ENCODE data around the gene SURF1. TPM values are rescaled to one million over a fixed set of nuclear protein-coding genes. Genes with fewer than 3 reads are reported as not detected.
A peak's percentile ranks its signal among the peaks of the same experiment; 100 is the strongest.

The SURF1 gene
- total RNA-seq, 1 experiment from 2014 or later = 57.7 TPM

DNA sequence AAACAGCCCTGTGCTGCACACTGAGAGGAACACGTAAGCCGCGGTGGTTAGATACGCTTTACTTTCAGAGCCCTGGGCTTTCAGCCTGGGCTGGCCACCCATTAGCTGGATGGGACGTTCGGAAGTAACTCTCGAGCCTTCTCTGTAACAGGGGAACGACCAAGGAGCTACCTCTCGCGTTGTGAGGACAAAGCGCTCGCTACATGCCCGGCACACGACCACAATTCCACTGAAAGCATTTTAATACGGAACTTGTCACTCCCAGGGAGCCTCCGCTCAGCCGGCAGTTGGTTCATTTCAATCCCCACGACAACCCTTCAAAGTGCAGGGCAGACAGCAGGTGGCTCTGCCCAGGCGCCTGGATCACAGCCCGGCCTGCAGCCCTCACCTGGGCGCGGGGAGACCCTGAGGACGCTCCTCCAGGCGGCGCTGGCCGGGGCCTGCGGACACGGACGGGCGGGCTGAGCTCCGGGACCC is 368 bp downstream of the SURF1 start:
- peaks cover 26% of the 10 kb centered on the region for H3K79me2 ChIP-seq (ENCODE audit: low read depth)
- TF ChIP-seq, protein P1, sequence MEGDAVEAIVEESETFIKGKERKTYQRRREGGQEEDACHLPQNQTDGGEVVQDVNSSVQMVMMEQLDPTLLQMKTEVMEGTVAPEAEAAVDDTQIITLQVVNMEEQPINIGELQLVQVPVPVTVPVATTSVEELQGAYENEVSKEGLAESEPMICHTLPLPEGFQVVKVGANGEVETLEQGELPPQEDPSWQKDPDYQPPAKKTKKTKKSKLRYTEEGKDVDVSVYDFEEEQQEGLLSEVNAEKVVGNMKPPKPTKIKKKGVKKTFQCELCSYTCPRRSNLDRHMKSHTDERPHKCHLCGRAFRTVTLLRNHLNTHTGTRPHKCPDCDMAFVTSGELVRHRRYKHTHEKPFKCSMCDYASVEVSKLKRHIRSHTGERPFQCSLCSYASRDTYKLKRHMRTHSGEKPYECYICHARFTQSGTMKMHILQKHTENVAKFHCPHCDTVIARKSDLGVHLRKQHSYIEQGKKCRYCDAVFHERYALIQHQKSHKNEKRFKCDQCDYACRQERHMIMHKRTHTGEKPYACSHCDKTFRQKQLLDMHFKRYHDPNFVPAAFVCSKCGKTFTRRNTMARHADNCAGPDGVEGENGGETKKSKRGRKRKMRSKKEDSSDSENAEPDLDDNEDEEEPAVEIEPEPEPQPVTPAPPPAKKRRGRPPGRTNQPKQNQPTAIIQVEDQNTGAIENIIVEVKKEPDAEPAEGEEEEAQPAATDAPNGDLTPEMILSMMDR (conservative IDR thresholded peaks at IDR 0.05) = no peak
- no peak for TF ChIP-seq EZH2 (IDR thresholded peaks at IDR 0.05; ENCODE audit: low read depth)
- H3K27ac ChIP-seq = 0 out of 2 replicates have a peak overlapping the region, but pooled peaks have one; percentile 16
- CTCF ChIA-PET = interaction anchor here (1.2 kb wide), 1 partner anchor 129 kb away, joined by 3 read pairs; no protein-coding TSS in a partner anchor
- POLR2A ChIA-PET (ENCODE audit: unreplicated experiment) = interaction anchor here (0.5 to 0.9 kb wide), 4 partner anchors 21 to 691 kb away, joined by 3 to 7 read pairs (median 5); no protein-coding TSS in a partner anchor
- no peaks in the 10 kb centered on the region for H3K27me3 ChIP-seq (ENCODE audit: insufficient read depth, low read depth)
- H4K20me1 ChIP-seq (ENCODE audit: insufficient read depth) = peaks cover 31% of the 10 kb centered on the region
- peaks cover 16% of the 10 kb centered on the region for H3K4me1 ChIP-seq (replicated peaks; ENCODE audit: insufficient read depth)
- peak overlapping the region; percentile 88 for H3K4me3 ChIP-seq
- H2AFZ ChIP-seq = no peak overlapping the region
- no peaks in the 10 kb centered on the region for H3K9me2 ChIP-seq (ENCODE audit: insufficient read depth)
- no peak for DNase-seq
- no peaks in the 10 kb centered on the region for H3K9me3 ChIP-seq (ENCODE audit: insufficient read depth, low read depth)
- peak overlapping the region; percentile 91 for H3K4me2 ChIP-seq
- H3F3A ChIP-seq (ENCODE audit: insufficient read depth, low read depth) = peaks cover 50% of the 10 kb centered on the region
- H3K36me3 ChIP-seq (ENCODE audit: low read depth) = peaks cover 15% of the 10 kb centered on the region
- BruUV-seq (replicated peaks) = no TSS peak
- intact Hi-C loops (cut with micrococcal nuclease; ENCODE audit: unreplicated experiment) = loop anchor here (2.0 to 5.0 kb wide), 3 partner anchors 19 to 131 kb away; no protein-coding TSS in a partner anchor

DNA sequence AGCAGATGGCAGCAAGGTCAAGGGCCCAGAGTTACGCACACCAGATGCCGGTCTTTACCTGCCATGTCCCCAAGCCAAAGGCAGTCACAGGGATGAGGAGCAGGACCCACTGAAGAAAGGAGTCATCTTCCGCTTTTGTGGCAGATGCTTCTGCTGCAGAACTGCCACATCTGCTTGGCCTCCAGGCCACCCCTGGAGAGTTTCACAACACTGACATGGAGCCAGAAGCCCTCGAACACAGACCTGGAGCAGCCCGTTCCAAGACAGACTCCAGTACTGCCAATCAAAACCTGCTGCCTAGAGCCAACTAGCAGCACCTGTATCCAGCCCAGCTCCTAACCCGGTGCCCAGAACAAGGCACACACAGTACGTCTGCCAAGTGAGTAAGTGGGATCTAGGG is 1.5 kb downstream of the SURF1 start:
- Histone ChIP-seq H3K27ac (no peak overlapping the region), H2AFZ (no peak overlapping the region), H3K79me2 (ENCODE audit: low read depth) (peaks cover 37% of the 10 kb centered on the region), H3K36me3 (ENCODE audit: low read depth) (peaks cover 27% of the 10 kb centered on the region), H3K4me2 (peak overlapping the region; percentile 91), H3K9me3 (ENCODE audit: insufficient read depth, low read depth) (no peaks in the 10 kb centered on the region), H3K4me1 (replicated peaks; ENCODE audit: insufficient read depth) (peaks cover 21% of the 10 kb centered on the region), H3K9me2 (ENCODE audit: insufficient read depth) (no peaks in the 10 kb centered on the region), H4K20me1 (ENCODE audit: insufficient read depth) (peaks cover 34% of the 10 kb centered on the region), H3K27me3 (ENCODE audit: insufficient read depth, low read depth) (no peaks in the 10 kb centered on the region), H3K4me3 (peak overlapping the region; percentile 88; the same call in 1 of the 2 replicates), H3F3A (ENCODE audit: insufficient read depth, low read depth) (peaks cover 53% of the 10 kb centered on the region)
- intact Hi-C loops (cut with micrococcal nuclease; ENCODE audit: unreplicated experiment) = loop anchor here (5.0 kb wide), 1 partner anchor 133 kb away; no protein-coding TSS in a partner anchor
- BruUV-seq (replicated peaks) = no TSS peak
- ChIA-PET CTCF (no interaction called here), POLR2A (ENCODE audit: unreplicated experiment) (interaction anchor here (0.6 kb wide), 2 partner anchors 13 to 19 kb away, joined by 3 to 6 read pairs; no protein-coding TSS in a partner anchor)
- no peak for DNase-seq
- TF ChIP-seq EZH2 (IDR thresholded peaks at IDR 0.05; ENCODE audit: low read depth) = no peak
- TF ChIP-seq, protein P1 (conservative IDR thresholded peaks at IDR 0.05) = no peak

- H3K9me3 ChIP-seq (ENCODE audit: insufficient read depth, low read depth) = no peaks in the 10 kb centered on the region
- 0 out of 2 replicates have a peak overlapping the region, but pooled peaks have one; percentile 1 for H3K27ac ChIP-seq
- no peak for DNase-seq
- H4K20me1 ChIP-seq (ENCODE audit: insufficient read depth) = peaks cover 43% of the 10 kb centered on the region
- H3K4me2 ChIP-seq = no peak overlapping the region
- no peaks in the 10 kb centered on the region for H3K27me3 ChIP-seq (ENCODE audit: insufficient read depth, low read depth)
- H3K36me3 ChIP-seq (ENCODE audit: low read depth) = peaks cover 39% of the 10 kb centered on the region
- peaks cover 27% of the 10 kb centered on the region for H3K4me1 ChIP-seq (replicated peaks; ENCODE audit: insufficient read depth)
- BruUV-seq (replicated peaks) = no TSS peak
- no peaks in the 10 kb centered on the region for H3K9me2 ChIP-seq (ENCODE audit: insufficient read depth)
- H2AFZ ChIP-seq = no peak overlapping the region
- no peak overlapping the region for H3K4me3 ChIP-seq
- CTCF ChIA-PET = no interaction called here
- intact Hi-C loops (cut with micrococcal nuclease; ENCODE audit: unreplicated experiment) = no loop called here
- H3F3A ChIP-seq (ENCODE audit: insufficient read depth, low read depth) = peaks cover 65% of the 10 kb centered on the region
- peaks cover 50% of the 10 kb centered on the region for H3K79me2 ChIP-seq (ENCODE audit: low read depth)
- POLR2A ChIA-PET (ENCODE audit: unreplicated experiment) = interaction anchor here (0.6 kb wide), 1 partner anchor 86 kb away, joined by 5 read pairs; no protein-coding TSS in a partner anchor
- TF ChIP-seq EZH2 (IDR thresholded peaks at IDR 0.05; ENCODE audit: low read depth) = no peak
- TF ChIP-seq, protein P1 (conservative IDR thresholded peaks at IDR 0.05) = no peak
These were observed 2.7 kb downstream of the SURF1 start for GRCh38 chr9:133353548-133353947.

Data from PC-9 (cell line).